CD4-positive, alpha-beta memory T cell (primary cell): ENCODE results near the gene DDX18. TPM values are rescaled to one million over a fixed set of nuclear protein-coding genes. Genes with fewer than 3 reads are reported as not detected.
A peak's percentile ranks its signal among the peaks of the same experiment; 100 is the strongest.
"Not testable (repeated sequence)": the region's sequence is repeated elsewhere in the genome, so short reads cannot be mapped to it uniquely, and the experiment has no call there.

Source experiments
- CTCF ChIA-PET: fragments of 350-600 bp; sonication (Branson Sonifier 250); formaldehyde crosslinking; loops from one replicate; lab custom pipeline; 2021; ENCODE audit warnings: inconsistent platforms; ENCODE audit not compliant: partially characterized antibody; lab: Charles Lee
- POLR2A ChIA-PET: fragments of 350-600 bp; sonication (Branson Sonifier 250); formaldehyde crosslinking; loops from one replicate; lab custom pipeline; 2021; ENCODE audit not compliant: partially characterized antibody; lab: Charles Lee
- DNase-seq, 5 donors: peaks; one replicate each; pipeline versions ENCODE4 v3.0.0 to v3.0.0-alpha.2; 2020 to 2022; ENCODE audit warnings: mixed read lengths in 1 of 5
- H3K27ac ChIP-seq: one replicate; pipeline ENCODE4 v1.7.0; 2013; ENCODE audit warnings: low read depth, low read length
- H3K27me3 ChIP-seq: 2 replicates; pipeline ENCODE4 v1.7.0; 2013; ENCODE audit warnings: mild to moderate bottlenecking, low read length, moderate library complexity; ENCODE audit not compliant: insufficient read depth
- H3K36me3 ChIP-seq: 2 replicates; pipeline ENCODE4 v1.7.0; 2013; ENCODE audit warnings: mild to moderate bottlenecking, low read length, moderate library complexity; ENCODE audit not compliant: insufficient read depth
- H3K4me1 ChIP-seq: 2 replicates; pipeline ENCODE4 v1.7.0; 2013; ENCODE audit warnings: mild to moderate bottlenecking, low read length, moderate library complexity; ENCODE audit not compliant: insufficient read depth
- H3K4me3 ChIP-seq, 2 donors: one replicate each; pipeline ENCODE4 v1.7.0; 2013; ENCODE audit warnings: low read length in 2 of 2, mild to moderate bottlenecking in 1 of 2
- H3K9me3 ChIP-seq, 2 donors: one replicate each; pipeline ENCODE4 v1.7.0; 2013; ENCODE audit warnings: low read length in 2 of 2, control low read depth in 1 of 2; ENCODE audit not compliant: control insufficient read depth in 1 of 2
- H3K27ac Mint-ChIP-seq, 7 donors: one replicate each; pipeline ENCODE4 v1.8.0; 2020 to 2021; ENCODE audit warnings: mixed read lengths in 7 of 7, mild to moderate bottlenecking in 6 of 7, inconsistent platforms in 3 of 7, moderate library complexity in 3 of 7
- H3K27me3 Mint-ChIP-seq, 2 donors: one replicate each; pipeline ENCODE4 v1.8.0; 2020 to 2021; ENCODE audit warnings: mixed read lengths in 2 of 2
- H3K36me3 Mint-ChIP-seq, 2 donors: one replicate each; pipeline ENCODE4 v1.8.0; 2020 to 2021; ENCODE audit warnings: mixed read lengths in 2 of 2, inconsistent platforms in 1 of 2, mild to moderate bottlenecking in 1 of 2
- H3K4me1 Mint-ChIP-seq, 4 donors: one replicate each; pipeline ENCODE4 v1.8.0; 2020 to 2021; ENCODE audit warnings: mixed read lengths in 4 of 4, mild to moderate bottlenecking in 1 of 4
- H3K4me3 Mint-ChIP-seq, 8 donors: one replicate each; pipeline ENCODE4 v1.8.0; 2020 to 2021; ENCODE audit warnings: mixed read lengths in 8 of 8, mild to moderate bottlenecking in 7 of 8, moderate library complexity in 6 of 8, inconsistent platforms in 3 of 8
- H3K9me3 Mint-ChIP-seq, 8 donors: one replicate each; pipeline ENCODE4 v1.8.0; 2020 to 2021; ENCODE audit warnings: mixed read lengths in 8 of 8, mild to moderate bottlenecking in 5 of 8, inconsistent platforms in 3 of 8, moderate library complexity in 1 of 8
- intact Hi-C: fragments of 100-400 bp; cut with micrococcal nuclease; formaldehyde crosslinking; loops from one replicate; pipeline ENCODE4 v1.15.1; 2023
- polyA plus RNA-seq, 2 donors: library from polyadenylated mRNA; unstranded; fragments of 300-500 nt; fragmentation: Illumina TruSeq; gene quantifications; one replicate each; pipeline ENCODE4 v1.2.3, GENCODE V29; 2021
- total RNA-seq, 2 experiments: library from RNA; stranded (reverse); gene quantifications; one replicate each; pipeline ENCODE4 v1.2.3, GENCODE V29; 2021

DDX18 gene
- total and polyA plus RNA-seq, 4 experiments from 2014 or later, result 47.6 to 111 (median 88.3) TPM

- Histone ChIP-seq H3K36me3 (no peaks in the 10 kb centered on the region), H3K9me3 (no peaks in the 10 kb centered on the region), H3K27ac (no peak overlapping the region), H3K27me3 (no peaks in the 10 kb centered on the region), H3K4me1 (no peaks in the 10 kb centered on the region), H3K4me3 (no peak overlapping the region)
- ChIA-PET POLR2A (interaction anchor here (1.0 kb wide), 1 partner anchor 29 kb away, joined by 3 read pairs; the partner anchor contains the start of gene DDX18), CTCF (interaction anchor here (1.4 to 2.1 kb wide), 2 partner anchors 28 to 154 kb away, joined by 3 to 6 read pairs; partner anchors contain the start of gene DDX18)
- H3K4me1 Mint-ChIP-seq, result no peaks in the 10 kb centered on the region
- DNase-seq, result peak; percentile 24 to 37 (median 33)
- H3K27me3 Mint-ChIP-seq, result peaks cover 0 to 5% of the 10 kb centered on the region in 2 donors
- H3K36me3 Mint-ChIP-seq, result no peaks in the 10 kb centered on the region
- no peak overlapping the region for H3K27ac Mint-ChIP-seq
- peaks cover 5 to 17% (median 11%) of the 10 kb centered on the region in 8 donors for H3K9me3 Mint-ChIP-seq
- H3K4me3 Mint-ChIP-seq, result no peak overlapping the region
- intact Hi-C loops, result no loop called here
Measured at GRCh38 chr2:117785740-117786139, 28.8 kb upstream of the DDX18 start.

DNA sequence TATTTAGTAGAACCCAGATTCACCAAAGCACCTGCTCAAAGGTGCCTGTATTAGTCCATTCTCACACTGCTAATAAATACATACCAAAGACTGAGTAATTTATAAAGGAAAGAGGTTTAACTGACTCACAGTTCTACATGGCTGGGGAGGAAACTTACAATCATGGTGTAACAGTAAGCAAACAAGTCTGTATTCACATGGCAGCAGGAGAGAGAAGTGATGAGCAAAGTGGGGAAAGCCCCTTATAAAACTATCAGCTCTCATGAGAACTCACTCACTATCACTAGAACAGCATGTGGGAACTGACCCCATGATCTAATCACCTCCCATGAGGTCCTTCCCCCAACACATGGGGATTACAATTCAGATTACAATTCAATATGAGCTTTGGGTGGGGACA is 28.0 kb upstream of the DDX18 start:
- CTCF ChIA-PET, result interaction anchor here (1.4 to 2.1 kb wide), 3 partner anchors 9 to 153 kb away, joined by 3 to 6 read pairs (median 5); partner anchors contain the start of gene DDX18
- H3K36me3 Mint-ChIP-seq, result no peaks in the 10 kb centered on the region

DNA sequence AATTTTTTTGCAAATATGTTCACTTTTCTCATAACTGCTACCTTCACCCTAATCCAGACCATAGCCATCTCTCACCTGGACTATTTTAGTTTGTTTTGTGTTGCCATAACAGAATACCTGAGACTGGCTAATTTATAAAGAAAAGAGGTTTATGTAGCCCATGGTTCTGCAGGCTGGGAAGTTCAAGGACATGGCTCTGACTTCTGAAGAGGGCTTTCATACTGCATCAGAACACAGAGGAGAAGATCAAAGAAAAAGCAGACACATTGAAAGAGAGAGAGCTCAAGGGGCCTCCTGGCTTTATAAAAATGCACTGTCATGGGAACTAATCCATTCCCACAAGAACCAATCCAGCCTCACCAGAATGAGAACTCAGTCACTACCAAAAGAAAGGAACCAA is 25.0 kb upstream of the DDX18 start:
- POLR2A ChIA-PET, result no interaction called here
- H3K36me3 ChIP-seq, result no peaks in the 10 kb centered on the region
- H3K27ac Mint-ChIP-seq, result no peak overlapping the region
- H3K27me3 Mint-ChIP-seq, result peaks cover 3 to 15% of the 10 kb centered on the region in 2 donors
- no peaks in the 10 kb centered on the region for H3K27me3 ChIP-seq
- no peak for DNase-seq
- CTCF ChIA-PET, result no interaction called here
- H3K4me3 ChIP-seq, result no peak overlapping the region
- no peaks in the 10 kb centered on the region for H3K4me1 ChIP-seq
- intact Hi-C loops, result no loop called here
- peaks cover 5 to 16% (median 10%) of the 10 kb centered on the region in 8 donors for H3K9me3 Mint-ChIP-seq
- H3K36me3 Mint-ChIP-seq, result no peaks in the 10 kb centered on the region
- no peak overlapping the region for H3K27ac ChIP-seq
- H3K9me3 ChIP-seq, result no peaks in the 10 kb centered on the region
- H3K4me3 Mint-ChIP-seq, result no peak overlapping the region
- no peaks in the 10 kb centered on the region for H3K4me1 Mint-ChIP-seq

More for the DNA sequence above, 28.0 kb upstream of the DDX18 start:
- POLR2A ChIA-PET, result no interaction called here
- Mint-ChIP-seq H3K4me1 (no peaks in the 10 kb centered on the region), H3K4me3 (no peak overlapping the region), H3K9me3 (peaks cover 5 to 19% (median 11%) of the 10 kb centered on the region in 8 donors), H3K27ac (no peak overlapping the region), H3K27me3 (peaks cover 0 to 7% of the 10 kb centered on the region in 2 donors)
- no peak overlapping the region for H3K27ac ChIP-seq
- intact Hi-C loops, result no loop called here
- H3K4me3 ChIP-seq, result no peak overlapping the region
- no peaks in the 10 kb centered on the region for H3K9me3 ChIP-seq
- H3K36me3 ChIP-seq, result no peaks in the 10 kb centered on the region
- H3K4me1 ChIP-seq, result no peaks in the 10 kb centered on the region
- H3K27me3 ChIP-seq, result no peaks in the 10 kb centered on the region
- no peak for DNase-seq

DNA sequence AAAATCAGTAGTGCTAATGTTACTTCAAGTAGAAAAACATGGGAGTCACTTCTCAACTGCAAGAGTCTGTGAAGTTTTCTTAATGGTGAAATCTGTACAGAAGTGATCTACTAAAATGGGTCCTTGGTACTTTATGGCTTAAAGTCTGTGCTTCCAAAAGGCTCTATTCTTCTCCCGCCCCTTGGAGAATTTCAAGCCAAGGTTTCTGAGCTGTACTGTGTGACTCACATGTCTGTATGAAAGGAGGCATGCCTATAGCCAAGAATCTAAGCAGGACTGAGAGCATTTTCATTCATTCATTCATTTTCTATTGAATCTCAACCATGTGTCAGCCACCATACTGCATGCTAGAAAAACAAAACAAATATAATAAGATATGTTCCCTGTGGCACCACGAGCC is 19.8 kb upstream of the DDX18 start:
- Mint-ChIP-seq H3K36me3 (no peaks in the 10 kb centered on the region), H3K4me1 (no peaks in the 10 kb centered on the region), H3K9me3 (peaks cover 3 to 13% (median 7%) of the 10 kb centered on the region in 8 donors), H3K27me3 (peaks cover 6 to 17% of the 10 kb centered on the region in 2 donors), H3K4me3 (no peak overlapping the region), H3K27ac (no peak overlapping the region)
- no peak overlapping the region for H3K27ac ChIP-seq
- DNase-seq, result no peak
- POLR2A ChIA-PET, result no interaction called here
- H3K36me3 ChIP-seq, result no peaks in the 10 kb centered on the region
- no peaks in the 10 kb centered on the region for H3K4me1 ChIP-seq
- no peaks in the 10 kb centered on the region for H3K9me3 ChIP-seq
- intact Hi-C loops, result no loop called here
- CTCF ChIA-PET, result interaction anchor here (0.7 to 2.0 kb wide), 4 partner anchors 8 to 208 kb away, joined by 4 to 5 read pairs (median 4); partner anchors contain the start of gene DDX18
- H3K27me3 ChIP-seq, result no peaks in the 10 kb centered on the region
- no peak overlapping the region for H3K4me3 ChIP-seq

GRCh38 chr2:117801826-117802225 is 12.7 kb upstream of the DDX18 start:
- CTCF ChIA-PET, result interaction anchor here (0.7 kb wide), 1 partner anchor 13 kb away, joined by 3 read pairs; the partner anchor contains the start of gene DDX18

GRCh38 chr2:117803644-117804325 is 10.7 kb upstream of the DDX18 start:
- Mint-ChIP-seq H3K4me3 (peak overlapping the region; percentile 77 to 90 (median 84)), H3K27me3 (peaks cover 15 to 19% of the 10 kb centered on the region in 2 donors), H3K4me1 (peaks cover 0 to 10% (median 2%) of the 10 kb centered on the region in 4 donors), H3K27ac (peak overlapping the region in 6 of 7 donors; percentile 70 to 94 (median 86))
- H3K9me3 ChIP-seq, H3K4me1 ChIP-seq, H3K27ac ChIP-seq, H3K27me3 ChIP-seq, H3K9me3 Mint-ChIP-seq, H3K36me3 ChIP-seq, H3K36me3 Mint-ChIP-seq, intact Hi-C loops: not testable (repeated sequence)
- ChIA-PET POLR2A (interaction anchor here (2.9 kb wide), 1 partner anchor 10 kb away, joined by 12 read pairs; the partner anchor contains the start of gene DDX18), CTCF (interaction anchor here (0.6 to 1.8 kb wide), 2 partner anchors 9 to 10 kb away, joined by 3 to 13 read pairs; partner anchors contain the start of gene DDX18)
- DNase-seq, result peak; percentile 13 to 46 (median 25)
- H3K4me3 ChIP-seq, result peak overlapping the region in 1 of 2 donors; percentile 1

More at GRCh38 chr2:117801826-117802225, 12.7 kb upstream of the DDX18 start:
- no peak for DNase-seq
- H3K4me1 ChIP-seq, result no peaks in the 10 kb centered on the region
- H3K27ac Mint-ChIP-seq, result peak overlapping the region in 1 of 7 donors; percentile 56
- no peaks in the 10 kb centered on the region for H3K27me3 ChIP-seq
- peaks cover 15 to 19% of the 10 kb centered on the region in 2 donors for H3K27me3 Mint-ChIP-seq
- H3K4me3 ChIP-seq, result no peak overlapping the region
- no peaks in the 10 kb centered on the region for H3K36me3 ChIP-seq
- no peak overlapping the region for H3K27ac ChIP-seq
- POLR2A ChIA-PET, result interaction anchor here (2.9 kb wide), 1 partner anchor 12 kb away, joined by 12 read pairs; the partner anchor contains the start of gene DDX18
- H3K36me3 Mint-ChIP-seq, result no peaks in the 10 kb centered on the region
- intact Hi-C loops, result no loop called here
- peaks cover 0 to 4% (median 0%) of the 10 kb centered on the region in 8 donors for H3K9me3 Mint-ChIP-seq
- H3K9me3 ChIP-seq, result no peaks in the 10 kb centered on the region
- peaks cover 0 to 10% (median 2%) of the 10 kb centered on the region in 4 donors for H3K4me1 Mint-ChIP-seq
- no peak overlapping the region for H3K4me3 Mint-ChIP-seq

- peaks cover 9 to 17% of the 10 kb centered on the region in 2 donors for H3K36me3 Mint-ChIP-seq
- no peaks in the 10 kb centered on the region for H3K27me3 Mint-ChIP-seq
- H3K36me3 ChIP-seq, result peaks cover 7% of the 10 kb centered on the region
- no peaks in the 10 kb centered on the region for H3K9me3 ChIP-seq
- POLR2A ChIA-PET, result no interaction called here
- H3K9me3 Mint-ChIP-seq, result peaks cover 0 to 4% (median 0%) of the 10 kb centered on the region in 8 donors
- CTCF ChIA-PET, result interaction anchor here (0.6 to 3.1 kb wide), 4 partner anchors 9 to 203 kb away, joined by 3 to 44 read pairs (median 14); partner anchors contain the start of gene CCDC93
- peak overlapping the region in 4 of 7 donors; percentile 9 to 44 (median 18) for H3K27ac Mint-ChIP-seq
- peaks cover 19 to 32% (median 27%) of the 10 kb centered on the region in 4 donors for H3K4me1 Mint-ChIP-seq
- no peak overlapping the region for H3K4me3 Mint-ChIP-seq
- intact Hi-C loops, result loop anchor here (5.0 kb wide), 1 partner anchor 1945 kb away; the partner anchor contains the start of gene PTPN4
- H3K4me1 ChIP-seq, result peaks cover 34% of the 10 kb centered on the region
- H3K27ac ChIP-seq, result no peak overlapping the region
- H3K4me3 ChIP-seq, result no peak overlapping the region
- H3K27me3 ChIP-seq, result no peaks in the 10 kb centered on the region
- DNase-seq, result no peak
Measured at GRCh38 chr2:117812443-117812842, 2.0 kb upstream of the DDX18 start.
